ENCODE data around the gene AGL.

- TF ChIP-seq CTCF (IDR thresholded peaks at IDR 0.05 in 2 of 3, conservative IDR thresholded peaks at IDR 0.05 in 1 of 3; ENCODE audit: control insufficient read depth in 2 of 3, extremely low read depth in 1 of 3, insufficient read depth in 1 of 3, low read depth in 3 of 3, low read length in 3 of 3) (no peak), NBN (IDR thresholded peaks at IDR 0.05) (no peak), ATF2 (IDR thresholded peaks at IDR 0.05; ENCODE audit: low read length) (no peak), TCF12 (IDR thresholded peaks at IDR 0.05; ENCODE audit: low read depth, low read length) (no peak), REST (IDR thresholded peaks at IDR 0.05; ENCODE audit: low read depth, low read length) (no peak), PRDM15 (CRISPR knock-in tag; IDR thresholded peaks at IDR 0.05) (no peak), ZSCAN29 (IDR thresholded peaks at IDR 0.05) (no peak), TAF1 (IDR thresholded peaks at IDR 0.05; ENCODE audit: borderline replicate concordance, low read depth, low read length) (no peak), BMI1 (IDR thresholded peaks at IDR 0.05; ENCODE audit: borderline replicate concordance) (no peak), EZH2 (IDR thresholded peaks at IDR 0.05; ENCODE audit: borderline replicate concordance, control insufficient read depth, low read depth, low read length) (no peak), POLR2A (IDR thresholded peaks at IDR 0.05; ENCODE audit: low read depth, low read length) (no peak)
Measured at GRCh38 chr1:99935534-99935933, 85.4 kb downstream of the AGL start.

Data from GM12878 (cell line).